Thyroid gland (tissue), 4 donors: ENCODE results near the gene PDP2. TPM values are rescaled to one million over a fixed set of nuclear protein-coding genes. Genes with fewer than 3 reads are reported as not detected.

ENCODE experiments used
- DNase-seq, 2 donors: peaks; one replicate each; pipeline ENCODE4 v3.0.0-alpha.2; 2019
- H3K27ac ChIP-seq, 3 donors: fragments of 200-600 bp; sonication (generic); 1 replicate in 2 of 3; 2 replicates in 1 of 3; pipeline ENCODE4 v1.5.1; 2016 to 2019; ENCODE audit warnings: mild to moderate bottlenecking in 1 of 3, moderate library complexity in 1 of 3
- H3K27me3 ChIP-seq: fragments of 200-600 bp; sonication (generic); one replicate; pipeline ENCODE4 v1.5.1; 2019
- H3K36me3 ChIP-seq, 2 donors: fragments of 200-600 bp; sonication (generic); one replicate each; pipeline ENCODE4 v1.5.1; 2016 to 2019
- H3K4me1 ChIP-seq, 2 donors: fragments of 200-600 bp; sonication (generic); one replicate each; pipeline ENCODE4 v1.5.1; 2017 to 2019
- H3K4me3 ChIP-seq, 3 donors: fragments of 200-600 bp; sonication (generic); replicated peaks in 1 of 3; 1 replicate in 2 of 3; 2 replicates in 1 of 3; pipeline ENCODE4 v1.5.1; 2016; ENCODE audit warnings: mild to moderate bottlenecking in 1 of 3
- H3K9me3 ChIP-seq: fragments of 200-600 bp; sonication (generic); one replicate; pipeline ENCODE4 v1.5.1; 2017
- CTCF ChIP-seq, 6 experiments: fragments of 200-600 bp in 3 of 6; fragments of 450-650 bp in 3 of 6; sonication (generic) in 3 of 6; IDR thresholded peaks; one replicate each; pipeline ENCODE4 v1.5.1; 2016 to 2019; ENCODE audit warnings: antibody characterized with exemption in 6 of 6, mild to moderate bottlenecking in 2 of 6, inconsistent platforms in 1 of 6, moderate library complexity in 1 of 6
- POLR2A ChIP-seq, 2 donors: fragments of 450-650 bp; IDR thresholded peaks; one replicate each; pipeline ENCODE4 v1.6.1; 2017; ENCODE audit warnings: antibody characterized with exemption in 2 of 2, mild to moderate bottlenecking in 2 of 2, moderate library complexity in 1 of 2
- WGBS, 2 donors: methylation state at CpG; one replicate each; pipeline ENCODE4 v1.1.5; 2017; 5-methylcytosine and 5-hydroxymethylcytosine counted together
- intact Hi-C: fragments of 100-400 bp; cut with DNase I; formaldehyde crosslinking; loops from one replicate; pipeline ENCODE4 v1.15.1; 2023
- total RNA-seq, 4 donors: library from RNA; depleted of rRNA; stranded (reverse); fragments of >200 nt; gene quantifications; one replicate each; pipeline ENCODE4 v1.2.3, GENCODE V29; 2016

PDP2 gene
- total RNA-seq, 4 donors from 2014 or later = 10.7 to 34.5 (median 26.9) TPM

- H3K36me3 ChIP-seq = no peaks in the 10 kb centered on the region
- H3K9me3 ChIP-seq = no peaks in the 10 kb centered on the region
- peak overlapping the region in 1 of 3 donors; percentile 25 for H3K4me3 ChIP-seq
- intact Hi-C loops = no loop called here
- H3K27me3 ChIP-seq = no peaks in the 10 kb centered on the region
- peaks cover 37 to 81% of the 10 kb centered on the region in 2 donors for H3K4me1 ChIP-seq
- TF ChIP-seq CTCF (IDR thresholded peaks at IDR 0.05) (peak in 3 of 6 experiments; percentile 17 to 51 (median 42)), POLR2A (IDR thresholded peaks at IDR 0.05) (no peak)
- H3K27ac ChIP-seq = peak overlapping the region; percentile 82 to 91 (median 88)
- peak; percentile 45 to 51 for DNase-seq
- 40 to 48% methylated on average over 19 to 21 of the region's 72 CpGs for WGBS, 2 donors
Observed at GRCh38 chr16:66924527-66925321, 44.4 kb downstream of the PDP2 start.

GRCh38 chr16:66925322-66925840, 45.1 kb downstream of the PDP2 start, which contains the start of gene RRAD:
Gene RRAD (minus strand): TSS chr16:66925535. CDS start chr16:66925179, 356 bp downstream.
- peak within 1 kb of the TSS; percentile 82 to 91 (median 88) for H3K27ac ChIP-seq
- WGBS, 2 donors = 44 to 68% methylated on average over 10 to 16 of the region's 42 CpGs
- no peaks in the 10 kb centered on the region for H3K9me3 ChIP-seq
- H3K4me3 ChIP-seq = peak within 1 kb of the TSS in 1 of 3 donors; percentile 25
- H3K4me1 ChIP-seq = peaks cover 31 to 74% of the 10 kb centered on the region in 2 donors
- no peaks in the 10 kb centered on the region for H3K27me3 ChIP-seq
- intact Hi-C loops = no loop called here
- TF ChIP-seq CTCF (IDR thresholded peaks at IDR 0.05) (no peak), POLR2A (IDR thresholded peaks at IDR 0.05) (no peak)
- H3K36me3 ChIP-seq = no peaks in the 10 kb centered on the region
- peak in 1 of 2 donors; percentile 39 for DNase-seq

GRCh38 chr16:66926171-66926947, 46.0 kb downstream of the PDP2 start:
- no peaks in the 10 kb centered on the region for H3K27me3 ChIP-seq
- H3K36me3 ChIP-seq = no peaks in the 10 kb centered on the region
- H3K4me3 ChIP-seq = peak overlapping the region in 1 of 3 donors; percentile 25
- intact Hi-C loops = no loop called here
- TF ChIP-seq POLR2A (IDR thresholded peaks at IDR 0.05) (no peak), CTCF (IDR thresholded peaks at IDR 0.05) (no peak)
- H3K9me3 ChIP-seq = no peaks in the 10 kb centered on the region
- WGBS, 2 donors = 37 to 72% methylated on average over 3 to 4 of the region's 5 CpGs
- H3K27ac ChIP-seq = peak overlapping the region; percentile 29 to 91 (median 82)
- H3K4me1 ChIP-seq = peaks cover 31 to 65% of the 10 kb centered on the region in 2 donors
- DNase-seq = peak; percentile 56 to 58

- H3K36me3 ChIP-seq = no peaks in the 10 kb centered on the region
- intact Hi-C loops = no loop called here
- peak overlapping the region; percentile 29 to 91 (median 82) for H3K27ac ChIP-seq
- no peaks in the 10 kb centered on the region for H3K27me3 ChIP-seq
- no peak overlapping the region for H3K4me3 ChIP-seq
- H3K9me3 ChIP-seq = no peaks in the 10 kb centered on the region
- 19 to 33% methylated on average over 2 to 3 of the region's 3 CpGs for WGBS, 2 donors
- TF ChIP-seq CTCF (IDR thresholded peaks at IDR 0.05) = no peak
- no peak for TF ChIP-seq POLR2A (IDR thresholded peaks at IDR 0.05)
- DNase-seq = peak; percentile 82 to 83
- peaks cover 31 to 60% of the 10 kb centered on the region in 2 donors for H3K4me1 ChIP-seq
Observed at GRCh38 chr16:66926961-66927436, 46.7 kb downstream of the PDP2 start.
